ENCODE results near the gene STRIP1.

GRCh38 chr1:110092991-110093390 lies 58.6 kb downstream of the STRIP1 start:
- TF ChIP-seq CTCF (IDR thresholded peaks at IDR 0.05; ENCODE audit: control extremely low read depth in 1 of 3, insufficient read depth in 1 of 3, low read depth in 1 of 3, low read length in 3 of 3): no peak
- TF ChIP-seq CEBPB (IDR thresholded peaks at IDR 0.05; ENCODE audit: low read depth, low read length): no peak
- TF ChIP-seq KDM5A (IDR thresholded peaks at IDR 0.05; ENCODE audit: low read length): no peak
- no peak for TF ChIP-seq ATF3 (IDR thresholded peaks at IDR 0.05; ENCODE audit: insufficient read depth, low read depth, low read length)
- TF ChIP-seq POU5F1 (IDR thresholded peaks at IDR 0.05; ENCODE audit: low read depth, low read length): no peak
- TF ChIP-seq POLR2A (IDR thresholded peaks at IDR 0.05; ENCODE audit: control extremely low read depth in 1 of 2, low read depth in 2 of 2, low read length in 2 of 2): no peak
- TF ChIP-seq EP300 (IDR thresholded peaks at IDR 0.05; ENCODE audit: borderline replicate concordance in 1 of 2, low read depth in 2 of 2, low read length in 2 of 2): no peak
- TF ChIP-seq NRF1 (IDR thresholded peaks at IDR 0.05; ENCODE audit: low read depth, low read length): no peak
- TF ChIP-seq ASH2L (IDR thresholded peaks at IDR 0.05; ENCODE audit: low read length): no peak
- TF ChIP-seq TBP (IDR thresholded peaks at IDR 0.05; ENCODE audit: low read depth, low read length): no peak
- TF ChIP-seq CHD1 (IDR thresholded peaks at IDR 0.05; ENCODE audit: low read depth, low read length): no peak
- no peak for TF ChIP-seq JUND (IDR thresholded peaks at IDR 0.05; ENCODE audit: low read length)
- no peak for TF ChIP-seq USF2 (IDR thresholded peaks at IDR 0.05; ENCODE audit: low read length)
